GM19463 (cell line): ENCODE measurements around the gene TBXA2R.
"Not testable (repeated sequence)": the region's sequence is repeated elsewhere in the genome, so short reads cannot be mapped to it uniquely, and the experiment has no call there.

Experiments used
- ATAC-seq: cut with Tn5 transposase; IDR thresholded peaks from one replicate; pipeline ENCODE4 v1.9.1; 2021; ENCODE audit warnings: mild to moderate bottlenecking, moderate library complexity; ENCODE audit not compliant: unreplicated experiment

Gene TBXA2R

DNA sequence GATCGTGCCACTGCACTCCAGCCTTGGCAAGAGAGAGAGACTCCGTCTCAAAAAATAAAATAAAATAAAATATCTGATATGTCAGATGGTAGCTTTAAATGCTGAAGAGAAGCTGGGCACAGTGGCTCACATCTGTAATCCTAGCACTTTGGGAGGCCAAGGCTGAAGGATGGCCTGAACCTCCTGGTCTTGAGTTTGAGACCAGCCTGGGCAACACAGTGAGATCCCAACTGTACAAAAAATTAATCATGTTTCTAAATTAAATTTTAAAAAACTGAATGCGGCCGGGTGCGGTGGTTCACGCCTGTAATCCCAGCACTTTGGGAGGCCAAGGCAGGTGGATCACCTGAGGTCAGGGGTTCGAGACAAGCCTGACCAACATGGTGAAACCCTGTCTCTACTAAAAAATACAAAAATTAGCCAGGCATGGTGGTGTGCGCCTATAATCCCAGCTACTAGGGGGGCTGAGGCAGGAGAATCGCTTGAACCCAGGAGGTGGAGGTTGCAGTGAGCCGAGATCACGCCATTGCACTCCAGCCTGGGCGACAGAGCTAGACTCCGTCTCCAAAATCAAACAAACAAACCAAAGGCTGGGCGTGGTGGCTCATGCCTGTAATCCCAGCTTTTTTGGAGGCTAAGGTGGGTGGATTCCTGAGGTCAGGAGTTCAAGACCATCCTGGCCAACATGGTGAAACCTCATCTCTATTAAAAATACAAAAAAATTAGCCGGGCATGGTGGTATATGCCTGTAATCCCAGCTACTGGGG, 22.5 kb downstream of the TBXA2R start:
- not testable (repeated sequence) for ATAC-seq

DNA sequence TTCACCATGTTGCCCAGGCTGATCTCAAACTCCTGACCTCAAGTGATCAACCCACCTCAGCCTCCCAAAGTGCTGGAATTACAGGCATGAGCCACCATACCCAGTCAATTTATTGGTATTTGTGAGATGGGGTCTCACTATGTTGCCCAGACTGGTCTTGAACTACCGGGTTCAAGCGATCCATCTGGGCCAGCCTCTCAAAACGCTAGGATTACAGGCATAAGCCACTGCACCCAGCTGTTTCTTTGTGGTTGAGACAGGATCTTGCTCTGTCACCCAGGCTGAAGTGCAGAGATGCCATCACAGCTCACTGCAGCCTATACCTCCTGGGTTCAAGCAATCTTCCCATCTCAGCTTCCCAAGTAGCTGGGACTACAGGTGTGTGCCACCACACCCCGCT, 24.9 kb downstream of the TBXA2R start:
- ATAC-seq, result not testable (repeated sequence)

DNA sequence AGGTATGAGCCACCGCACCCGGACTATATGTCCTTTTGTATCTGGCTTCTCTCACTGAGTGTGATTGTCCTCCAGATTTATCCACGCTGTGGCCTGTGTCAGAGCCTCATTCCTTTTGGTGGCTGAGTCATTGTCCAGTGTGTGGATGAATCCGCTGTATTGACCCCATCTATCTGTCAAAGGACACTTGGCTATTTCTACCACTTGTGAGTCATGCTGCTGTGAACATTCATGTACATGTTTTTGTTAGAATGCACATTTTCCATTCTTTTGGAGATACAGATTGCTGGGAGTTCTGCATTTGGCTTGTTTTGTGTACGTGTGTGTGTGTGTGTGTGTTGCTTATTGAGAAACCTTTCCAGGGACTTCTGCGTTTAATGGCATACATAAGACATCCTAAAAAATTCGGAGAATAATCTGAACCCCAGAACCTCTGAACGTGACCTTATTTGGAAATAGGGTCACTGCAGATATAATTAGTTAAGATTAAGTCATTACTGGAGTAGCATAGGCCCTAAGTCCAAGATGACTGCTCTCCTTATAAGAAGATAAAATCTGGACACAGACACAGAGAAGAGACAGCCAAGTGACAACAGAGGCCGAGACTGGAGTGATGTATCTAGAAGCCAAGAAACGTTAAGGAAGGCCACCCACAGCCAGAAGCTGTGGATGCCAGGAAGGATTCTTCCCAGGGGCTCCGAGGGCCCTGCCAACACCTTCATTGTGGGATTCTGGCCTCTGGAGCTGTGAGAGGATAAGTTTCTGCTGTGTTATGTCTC, 26.3 kb downstream of the TBXA2R start:
- ATAC-seq, result no peak

DNA sequence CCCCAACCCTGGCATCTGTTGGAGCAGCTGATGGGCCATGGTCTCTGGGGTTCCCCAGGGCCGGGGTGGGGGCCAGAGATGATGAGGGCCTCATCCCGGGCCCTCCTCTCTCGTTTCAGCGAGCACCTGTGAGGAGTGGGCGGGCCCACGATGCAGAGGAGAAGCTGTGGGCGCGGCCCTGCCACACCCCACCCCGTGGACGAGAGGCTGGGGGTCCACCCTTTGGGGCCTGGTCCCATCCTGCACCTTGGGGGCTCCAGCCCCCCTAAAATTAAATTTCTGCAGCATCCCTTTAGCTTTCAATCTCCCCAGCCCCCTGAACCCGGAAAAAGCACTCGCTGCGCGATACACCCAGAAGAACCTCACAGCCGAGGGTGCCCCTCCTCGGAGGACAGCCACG, 28.3 kb downstream of the TBXA2R start:
- no peak for ATAC-seq

DNA sequence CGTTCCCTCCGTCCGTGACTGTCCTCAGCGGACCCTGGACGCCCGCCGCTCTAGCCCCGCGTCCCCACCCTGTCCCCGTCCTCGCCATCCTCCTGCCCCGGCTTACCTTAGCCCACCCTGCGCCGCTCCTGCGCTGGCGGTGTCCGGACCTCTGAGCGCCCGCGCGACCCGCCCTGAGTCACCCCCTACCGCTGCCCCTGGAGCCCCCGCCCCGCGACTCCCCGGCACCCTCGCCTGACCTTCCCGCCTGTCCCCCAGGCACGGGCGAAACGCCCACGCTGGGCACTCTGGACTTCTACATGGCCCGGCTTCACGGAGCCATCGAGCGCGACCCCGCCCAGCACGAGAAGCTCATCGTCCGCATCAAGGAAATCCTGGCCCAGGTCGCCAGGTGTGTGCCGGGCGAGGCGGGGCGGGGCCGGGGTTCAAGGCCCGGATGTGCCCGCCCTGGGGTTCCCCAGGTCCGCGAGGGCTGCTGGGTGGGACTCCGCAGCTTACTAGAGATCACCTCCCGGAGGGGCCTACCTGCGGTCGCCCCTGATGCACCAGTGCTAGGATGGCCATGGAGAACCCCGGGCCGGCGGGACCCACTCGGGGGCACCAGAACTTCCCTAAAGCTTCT, 28.8 kb downstream of the TBXA2R start:
- no peak for ATAC-seq

DNA sequence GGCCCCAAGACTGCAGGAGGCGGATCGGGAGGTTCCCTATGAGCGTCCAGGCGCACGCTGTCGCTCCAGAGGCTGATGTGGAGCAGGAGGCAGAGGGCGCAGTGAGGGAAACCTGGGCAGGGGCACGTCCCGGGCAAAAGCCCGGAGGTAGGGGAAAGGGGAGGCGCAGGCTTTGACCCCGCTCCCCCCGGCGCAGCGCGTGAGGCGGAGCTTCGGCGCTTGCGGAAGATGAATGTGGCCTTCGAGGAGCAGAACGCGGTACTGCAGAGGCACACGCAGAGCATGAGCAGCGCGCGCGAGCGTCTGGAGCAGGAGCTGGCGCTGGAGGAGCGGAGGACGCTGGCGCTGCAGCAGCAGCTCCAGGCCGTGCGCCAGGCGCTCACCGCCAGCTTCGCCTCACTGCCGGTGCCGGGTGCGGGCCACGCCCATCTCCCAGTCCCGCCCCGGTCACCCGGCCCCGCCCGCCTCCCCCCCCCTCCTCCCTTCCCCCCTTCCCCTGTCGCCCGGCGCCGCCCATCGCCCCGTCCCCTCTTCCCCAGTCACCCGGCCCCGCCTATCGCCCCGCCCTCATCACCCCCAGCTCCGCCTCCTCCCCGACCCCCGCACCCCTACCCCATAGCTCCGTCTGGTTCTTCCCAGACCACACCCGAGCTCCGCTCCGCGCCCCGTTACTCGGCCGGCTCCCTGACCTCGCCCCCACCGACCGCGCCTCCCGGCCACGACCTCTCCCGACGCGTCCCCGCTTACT, 29.8 kb downstream of the TBXA2R start:
- ATAC-seq, result no peak

DNA sequence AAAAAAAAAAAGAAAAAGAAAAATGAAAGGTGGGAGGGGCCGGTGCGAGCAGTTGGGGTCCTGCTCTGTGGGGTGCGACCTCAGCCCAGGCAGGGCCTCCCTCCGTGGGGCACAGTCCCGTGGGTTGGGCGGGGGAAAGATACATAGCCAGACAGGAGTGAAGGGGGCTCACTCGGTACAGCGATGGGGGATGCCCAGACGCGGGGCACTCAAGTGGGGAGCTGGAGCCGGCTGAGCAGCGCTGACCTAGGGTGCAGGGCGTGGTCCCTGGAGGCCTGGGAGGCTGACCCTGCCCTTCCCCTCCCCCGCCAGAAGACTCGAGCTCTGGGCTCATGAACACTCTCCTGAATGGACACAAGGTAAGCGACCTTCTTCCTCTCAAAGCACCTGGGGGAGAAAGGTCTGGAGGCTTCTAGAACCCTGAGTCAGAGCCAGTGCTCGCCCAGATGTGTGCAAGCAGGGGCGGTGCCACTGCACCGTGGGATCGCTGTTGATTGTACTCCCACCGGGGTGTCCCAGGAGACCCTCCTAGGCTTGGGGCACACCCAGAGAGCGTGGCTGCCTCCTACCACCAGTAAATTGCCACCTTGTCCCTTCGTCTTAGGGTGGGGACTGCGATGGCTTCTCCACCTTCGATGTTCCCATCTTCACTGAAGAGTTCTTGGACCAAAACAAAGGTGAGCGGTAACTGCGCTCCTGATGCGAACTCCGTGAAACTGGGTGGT, 30.6 kb downstream of the TBXA2R start:
- no peak for ATAC-seq

DNA sequence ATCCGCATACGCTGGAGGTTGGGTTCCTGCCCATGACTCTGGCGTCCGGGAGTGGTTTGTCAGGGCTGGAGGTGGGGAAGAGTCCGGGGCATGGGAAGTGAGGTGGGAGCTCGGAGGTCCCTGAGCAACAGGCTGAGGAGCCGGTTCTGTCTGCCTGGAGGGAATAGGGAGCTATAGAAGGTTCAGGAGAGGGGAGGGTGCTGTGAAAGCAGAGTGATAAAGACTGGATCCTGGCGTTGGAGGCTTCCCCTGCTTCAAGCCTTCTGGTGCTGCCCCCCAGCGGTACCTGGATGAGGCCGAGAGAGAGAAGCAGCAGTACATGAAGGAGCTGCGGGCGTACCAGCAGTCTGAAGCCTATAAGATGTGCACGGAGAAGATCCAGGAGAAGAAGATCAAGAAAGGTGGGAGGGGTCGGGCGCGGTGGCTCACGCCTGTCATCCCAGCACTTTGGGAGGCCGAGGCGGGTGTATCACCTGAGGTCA, 31.4 kb downstream of the TBXA2R start:
- no peak for ATAC-seq

DNA sequence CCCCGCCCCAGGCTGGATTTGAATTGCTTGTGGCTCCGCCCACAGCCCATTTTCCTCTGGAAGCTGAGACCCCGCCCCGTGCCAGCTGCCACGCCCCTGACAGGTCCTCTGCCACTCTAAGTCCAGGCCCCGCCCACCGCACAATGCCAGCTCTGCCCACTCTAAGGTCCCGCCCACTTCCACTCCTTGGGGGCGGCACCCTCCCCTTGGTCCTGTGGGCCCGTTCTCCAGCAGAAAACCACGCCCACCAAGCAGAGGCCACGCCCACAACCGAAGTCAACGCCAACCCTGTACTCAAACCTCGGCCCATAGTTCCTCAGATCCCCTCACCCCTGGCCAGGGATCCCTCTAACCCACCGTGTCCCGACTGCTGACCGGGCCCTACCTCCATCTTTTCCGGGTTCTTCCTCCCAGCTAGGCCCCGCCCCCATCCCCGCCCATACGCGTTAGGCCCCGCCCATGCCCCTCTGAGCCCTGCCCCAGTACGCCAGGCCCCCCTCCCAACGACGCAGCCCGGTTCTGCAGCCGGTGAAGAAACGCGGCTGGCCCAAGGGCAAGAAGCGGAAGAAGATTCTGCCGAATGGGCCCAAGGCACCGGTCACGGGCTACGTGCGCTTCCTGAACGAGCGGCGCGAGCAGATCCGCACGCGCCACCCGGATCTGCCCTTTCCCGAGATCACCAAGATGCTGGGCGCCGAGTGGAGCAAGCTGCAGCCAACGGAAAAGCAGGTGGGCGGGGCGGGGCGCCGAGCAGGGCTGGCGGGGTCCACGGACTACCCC, 32.6 kb downstream of the TBXA2R start:
- no peak for ATAC-seq

DNA sequence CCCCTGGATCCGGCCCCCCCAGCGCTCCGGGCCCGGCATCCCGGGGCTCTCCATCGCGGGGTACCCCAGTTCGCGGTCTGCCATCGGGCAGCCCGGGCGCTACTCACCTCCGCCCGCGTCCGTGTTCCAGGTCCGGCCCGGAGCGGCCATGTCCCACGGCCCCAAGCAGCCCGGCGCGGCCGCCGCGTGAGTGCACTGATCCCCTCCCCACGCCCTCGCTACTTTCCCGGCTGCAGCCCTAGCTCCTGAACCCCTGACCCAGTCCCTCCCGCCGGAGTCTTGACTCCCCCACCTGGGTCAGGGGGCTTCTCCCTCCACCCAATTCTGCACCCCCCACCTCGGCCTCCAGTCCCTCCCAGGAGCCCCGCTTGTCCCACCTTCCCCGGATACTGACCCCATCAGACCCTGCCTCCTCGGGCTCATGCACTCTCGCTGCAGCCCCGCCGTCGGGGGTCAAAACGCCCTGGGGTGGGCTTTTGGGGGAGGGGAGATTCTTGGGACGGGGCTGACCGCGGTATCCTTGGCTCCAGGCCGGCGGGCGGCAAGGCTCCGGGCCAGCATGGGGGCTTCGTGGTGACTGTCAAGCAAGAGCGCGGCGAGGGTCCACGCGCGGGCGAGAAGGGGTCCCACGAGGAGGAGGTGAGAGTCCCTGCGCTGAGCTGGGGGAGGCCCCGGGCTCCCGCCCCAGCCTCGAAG, 33.4 kb downstream of the TBXA2R start:
- no peak for ATAC-seq

DNA sequence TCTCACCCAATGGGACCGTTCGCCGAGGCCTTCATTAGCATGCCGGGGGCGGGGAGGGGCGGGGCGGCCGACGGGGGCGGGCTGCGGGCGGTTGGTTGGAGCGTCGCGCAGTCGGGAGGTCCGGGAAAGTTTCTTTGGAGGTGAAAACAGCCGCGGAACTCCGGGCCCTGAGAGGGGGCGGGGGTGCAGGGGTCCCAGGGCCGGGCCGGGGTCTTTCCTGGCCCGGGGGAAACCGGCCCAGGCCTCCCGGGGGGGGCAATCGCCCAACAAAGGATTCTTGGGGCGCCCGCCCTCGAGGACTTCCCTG, 33.9 kb downstream of the TBXA2R start, which contains the start of gene HMG20B:
TSS of gene HMG20B (plus strand) at position 90 of the 307 bp plus-strand sequence. CDS start 366 bp downstream, outside the sequence.
- no peak for ATAC-seq

DNA sequence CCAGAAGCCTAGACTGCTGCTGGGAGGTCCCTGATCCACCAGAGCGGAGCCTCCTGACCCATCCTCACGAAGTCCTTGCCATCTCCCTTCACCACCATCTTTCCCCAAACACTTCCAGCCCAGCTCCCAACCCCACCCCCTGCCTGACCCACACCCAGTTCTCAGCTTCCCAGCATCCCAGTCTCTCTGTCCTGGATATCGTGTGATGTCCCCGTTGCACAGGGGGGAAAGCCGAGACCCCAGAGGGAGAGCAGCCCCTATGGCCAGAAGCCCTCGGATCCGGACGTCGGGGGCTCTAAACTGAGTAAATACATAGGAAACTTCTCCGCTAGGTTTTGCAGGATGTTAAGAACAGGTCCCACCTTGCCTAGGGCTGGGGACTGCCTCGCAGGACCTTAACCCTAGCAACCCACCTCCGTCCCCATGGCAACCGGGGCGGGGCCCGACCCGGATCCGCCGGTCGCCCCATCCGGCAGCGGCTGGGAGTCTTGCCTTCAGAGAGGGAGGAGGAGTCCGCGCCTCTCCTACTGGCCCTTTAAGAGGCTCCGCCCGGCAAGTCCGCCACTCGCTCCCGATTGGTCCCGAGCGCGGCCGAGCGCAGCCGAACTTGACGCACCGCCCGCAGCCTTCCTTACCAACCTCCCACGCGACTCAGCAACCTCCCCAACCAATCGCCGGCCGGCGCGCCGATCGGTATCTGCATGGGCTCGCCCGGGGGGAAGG, 34.4 kb downstream of the TBXA2R start:
- ATAC-seq, result peak; percentile 93

DNA sequence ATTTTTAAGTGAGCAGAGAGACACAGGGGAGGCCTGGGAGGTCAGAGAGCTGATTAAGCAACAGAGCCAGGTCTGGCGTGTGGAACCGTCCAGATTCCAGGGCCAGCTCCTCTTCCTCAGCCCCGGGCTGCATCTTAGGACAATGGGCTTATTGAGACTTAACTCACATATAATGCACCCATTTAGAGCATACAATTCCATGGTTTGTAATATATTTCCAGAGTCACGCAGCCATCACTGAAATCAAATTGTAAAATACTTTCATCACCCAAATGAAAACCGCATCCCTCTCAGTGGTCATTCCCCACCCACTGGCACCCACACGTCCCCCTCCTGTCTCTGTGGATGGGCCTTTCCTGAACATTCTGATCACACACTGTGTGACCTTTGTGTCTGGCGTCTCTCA, 36.1 kb downstream of the TBXA2R start:
- no peak for ATAC-seq

DNA sequence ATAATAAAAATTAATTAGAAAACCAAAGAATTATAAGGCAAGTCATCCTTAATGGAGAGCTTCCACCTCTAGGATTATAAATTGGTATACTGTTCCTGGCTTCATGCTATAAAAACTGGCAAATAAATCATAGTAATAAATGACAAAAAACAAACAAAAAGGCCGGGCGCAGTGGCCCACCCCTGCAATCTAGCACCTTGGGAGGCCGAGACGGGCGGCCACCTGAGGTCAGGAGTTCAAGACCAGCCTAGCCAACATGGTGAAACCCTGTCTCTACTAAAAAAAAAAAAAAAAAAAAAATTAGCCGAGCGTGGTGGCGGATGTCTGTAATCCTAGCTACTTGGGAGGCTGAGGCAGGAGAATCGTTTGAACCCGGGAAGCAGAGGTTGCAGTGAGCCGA, 36.6 kb downstream of the TBXA2R start:
- ATAC-seq, result not testable (repeated sequence)

DNA sequence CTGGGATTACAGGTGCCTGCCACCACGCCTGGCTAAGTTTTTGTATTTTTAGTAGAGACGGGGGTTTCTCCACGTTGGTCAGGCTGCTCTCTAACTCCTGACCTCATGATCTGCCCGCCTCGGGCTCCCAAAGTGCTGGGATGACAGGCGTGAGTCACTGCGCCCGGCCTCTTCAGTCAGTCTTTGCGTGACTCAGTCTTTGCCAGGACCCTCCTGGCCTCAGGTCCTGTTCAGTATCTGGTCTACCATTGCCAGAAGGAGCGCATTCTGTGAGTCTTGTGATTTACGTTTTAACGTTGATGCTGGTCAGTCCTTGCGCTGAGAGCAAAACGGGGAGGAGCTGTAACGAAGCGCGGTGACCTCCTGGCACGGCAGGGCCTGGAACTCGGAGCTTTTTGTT, 41.5 kb downstream of the TBXA2R start:
- ATAC-seq, result no peak

DNA sequence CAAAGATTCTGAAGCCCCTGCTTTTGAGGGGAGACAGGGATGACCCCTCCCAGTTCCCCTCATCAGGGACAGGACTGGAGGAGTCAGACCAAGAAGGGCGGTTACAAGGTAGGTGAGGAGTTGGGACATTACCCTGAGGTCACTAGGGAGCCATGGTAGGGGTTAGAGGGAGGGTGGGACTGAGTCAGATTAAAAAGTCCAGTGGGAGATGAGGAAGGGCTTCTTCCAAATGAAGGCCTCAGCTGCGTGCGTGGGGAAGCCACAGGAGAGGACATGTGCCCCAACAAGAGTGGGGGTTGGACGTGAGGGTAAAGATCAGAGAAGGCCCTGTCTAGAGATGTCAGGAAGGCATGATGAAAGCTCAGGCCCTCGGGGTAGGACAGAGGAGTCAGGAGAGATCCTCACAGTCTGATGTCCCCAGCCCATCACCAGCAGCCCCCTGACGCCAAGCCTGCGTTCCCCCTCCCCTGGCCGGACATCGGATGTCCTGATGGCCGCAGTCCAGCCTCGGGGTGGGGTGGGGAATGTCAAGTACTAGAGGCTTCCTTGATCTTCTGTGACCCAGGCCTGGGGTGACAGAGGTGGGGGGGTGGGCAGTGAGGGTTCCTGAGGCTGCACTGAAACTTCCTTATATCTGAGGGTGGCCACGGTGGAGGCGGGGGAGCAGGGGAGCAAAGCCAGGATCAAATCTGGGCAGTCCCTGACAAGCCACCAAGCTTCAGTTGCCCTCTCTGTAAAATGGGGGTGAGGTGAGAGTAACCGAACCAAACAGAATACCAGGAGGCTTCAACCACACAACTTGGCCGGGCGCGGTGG, 42.8 kb downstream of the TBXA2R start:
- no peak for ATAC-seq

DNA sequence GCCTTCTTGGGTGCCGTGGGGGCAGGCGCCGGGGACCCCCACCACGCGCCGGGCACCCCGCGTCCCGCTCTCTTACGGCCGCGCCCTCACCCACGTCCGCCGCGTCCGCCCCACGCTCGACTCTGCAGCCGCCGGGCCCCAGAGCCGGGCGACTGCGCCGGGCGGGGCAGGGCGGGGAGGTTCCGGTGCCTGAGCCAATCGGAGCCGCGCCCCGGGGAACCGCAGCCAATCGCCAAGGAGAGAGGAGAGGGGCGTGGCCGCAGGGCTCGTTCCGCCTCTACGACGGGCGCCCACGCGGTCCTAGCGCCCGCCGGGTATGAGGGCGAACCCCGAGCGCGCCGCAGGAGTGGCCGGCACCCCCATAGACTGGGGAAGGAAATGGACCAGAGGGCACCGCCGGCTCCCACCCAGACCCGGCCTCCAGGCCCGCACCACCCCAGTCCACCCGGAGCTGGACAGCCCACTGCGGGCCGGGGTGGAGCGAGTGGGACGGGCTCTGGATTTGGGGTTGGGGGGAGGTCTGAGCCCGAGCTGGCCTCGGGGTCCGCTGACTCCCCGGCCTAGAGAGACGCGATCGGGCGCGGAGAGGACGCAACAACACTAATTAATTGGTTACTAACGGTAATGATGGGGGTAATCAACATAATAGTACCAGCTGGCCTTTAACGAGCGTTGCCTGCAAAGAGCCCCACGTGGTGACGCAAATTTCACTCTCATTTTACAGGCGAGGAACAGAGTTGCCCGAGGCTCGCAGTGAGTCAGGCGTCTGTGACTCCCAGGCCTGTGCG, 49.0 kb downstream of the TBXA2R start, which contains the start of gene MFSD12:
TSS of gene MFSD12 (minus strand) at position 126 of the 788 bp plus-strand sequence. CDS start 183 bp downstream, outside the sequence.
- ATAC-seq, result peak; percentile 83
